Thyroid gland (tissue), 4 donors: Measurements from ENCODE around the gene ARL8A. TPM values are rescaled to one million over a fixed set of nuclear protein-coding genes. Genes with fewer than 3 reads are reported as not detected.

Experiments used
- DNase-seq, 2 donors: peaks; one replicate each; pipeline ENCODE4 v3.0.0-alpha.2; 2019
- H3K27ac ChIP-seq, 3 donors: fragments of 200-600 bp; sonication (generic); 1 replicate in 2 of 3; 2 replicates in 1 of 3; pipeline ENCODE4 v1.5.1; 2016 to 2019; ENCODE audit warnings: mild to moderate bottlenecking in 1 of 3, moderate library complexity in 1 of 3
- H3K27me3 ChIP-seq: fragments of 200-600 bp; sonication (generic); one replicate; pipeline ENCODE4 v1.5.1; 2019
- H3K36me3 ChIP-seq, 2 donors: fragments of 200-600 bp; sonication (generic); one replicate each; pipeline ENCODE4 v1.5.1; 2016 to 2019
- H3K4me1 ChIP-seq, 2 donors: fragments of 200-600 bp; sonication (generic); one replicate each; pipeline ENCODE4 v1.5.1; 2017 to 2019
- H3K4me3 ChIP-seq, 3 donors: fragments of 200-600 bp; sonication (generic); replicated peaks in 1 of 3; 1 replicate in 2 of 3; 2 replicates in 1 of 3; pipeline ENCODE4 v1.5.1; 2016; ENCODE audit warnings: mild to moderate bottlenecking in 1 of 3
- H3K9me3 ChIP-seq: fragments of 200-600 bp; sonication (generic); one replicate; pipeline ENCODE4 v1.5.1; 2017
- CTCF ChIP-seq, 6 experiments: fragments of 200-600 bp in 3 of 6; fragments of 450-650 bp in 3 of 6; sonication (generic) in 3 of 6; IDR thresholded peaks; one replicate each; pipeline ENCODE4 v1.5.1; 2016 to 2019; ENCODE audit warnings: antibody characterized with exemption in 6 of 6, mild to moderate bottlenecking in 2 of 6, inconsistent platforms in 1 of 6, moderate library complexity in 1 of 6
- POLR2A ChIP-seq, 2 donors: fragments of 450-650 bp; IDR thresholded peaks; one replicate each; pipeline ENCODE4 v1.6.1; 2017; ENCODE audit warnings: antibody characterized with exemption in 2 of 2, mild to moderate bottlenecking in 2 of 2, moderate library complexity in 1 of 2
- WGBS, 2 donors: methylation state at CpG; one replicate each; pipeline ENCODE4 v1.1.5; 2017; 5-methylcytosine and 5-hydroxymethylcytosine counted together
- intact Hi-C: fragments of 100-400 bp; cut with DNase I; formaldehyde crosslinking; loops from one replicate; pipeline ENCODE4 v1.15.1; 2023
- total RNA-seq, 4 donors: library from RNA; depleted of rRNA; stranded (reverse); fragments of >200 nt; gene quantifications; one replicate each; pipeline ENCODE4 v1.2.3, GENCODE V29; 2016

The ARL8A gene
- total RNA-seq, 4 donors from 2014 or later: 31.2 to 38.6 (median 35.0) TPM

DNA sequence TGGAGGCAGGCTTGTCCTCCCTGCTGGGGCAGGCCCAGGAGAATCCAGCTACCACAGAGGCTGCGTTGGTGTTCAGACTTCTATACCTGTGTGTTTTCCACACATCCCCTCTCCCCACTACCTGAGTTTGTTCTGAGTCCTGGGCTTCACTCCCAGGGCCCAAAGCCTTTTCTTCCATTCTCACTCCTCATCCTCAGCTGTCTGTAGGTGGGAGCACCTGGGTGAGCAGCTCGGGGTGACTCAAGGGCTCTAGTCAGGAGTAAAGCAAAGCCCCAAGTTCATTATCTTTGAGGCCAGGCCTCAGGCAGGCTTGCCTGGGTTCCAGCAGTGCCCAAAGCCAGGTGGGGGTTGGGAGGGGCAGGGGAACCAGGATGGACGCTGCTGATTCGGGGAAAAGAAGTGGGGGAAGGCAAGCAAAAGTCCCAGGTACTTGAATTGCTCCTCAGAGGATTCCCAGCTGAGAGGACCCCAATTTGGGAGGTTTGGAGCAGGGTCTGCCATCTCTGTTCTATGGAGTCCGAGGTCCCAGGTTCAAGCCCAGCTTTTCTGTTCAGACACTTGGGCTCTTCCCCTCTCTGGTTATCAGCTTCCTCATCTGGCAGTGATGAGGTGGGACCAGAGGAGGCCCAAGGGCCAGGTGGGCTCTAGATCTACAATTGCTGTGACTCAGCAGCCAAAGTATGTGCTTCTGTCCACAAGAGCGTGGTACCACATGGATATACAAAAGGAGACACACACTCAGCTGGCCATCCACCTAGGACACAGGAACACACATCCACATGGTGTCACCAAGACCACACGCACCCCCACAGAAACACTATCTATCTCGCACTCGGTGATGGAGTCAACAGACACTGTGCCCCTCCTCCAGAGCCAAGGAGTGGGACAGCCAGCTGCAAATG lies 21.7 kb upstream of the ARL8A start:
- H3K27ac ChIP-seq: no peak overlapping the region
- TF ChIP-seq CTCF (IDR thresholded peaks at IDR 0.05) (no peak), POLR2A (IDR thresholded peaks at IDR 0.05) (no peak)
- H3K4me1 ChIP-seq: peaks cover 3 to 5% of the 10 kb centered on the region in 2 donors
- intact Hi-C loops: no loop called here
- no peaks in the 10 kb centered on the region for H3K9me3 ChIP-seq
- DNase-seq: no peak
- WGBS, 2 donors: 88 to 94% methylated on average over 9 of the region's 9 CpGs
- H3K4me3 ChIP-seq: no peak overlapping the region
- H3K27me3 ChIP-seq: no peaks in the 10 kb centered on the region
- H3K36me3 ChIP-seq: no peaks in the 10 kb centered on the region

DNA sequence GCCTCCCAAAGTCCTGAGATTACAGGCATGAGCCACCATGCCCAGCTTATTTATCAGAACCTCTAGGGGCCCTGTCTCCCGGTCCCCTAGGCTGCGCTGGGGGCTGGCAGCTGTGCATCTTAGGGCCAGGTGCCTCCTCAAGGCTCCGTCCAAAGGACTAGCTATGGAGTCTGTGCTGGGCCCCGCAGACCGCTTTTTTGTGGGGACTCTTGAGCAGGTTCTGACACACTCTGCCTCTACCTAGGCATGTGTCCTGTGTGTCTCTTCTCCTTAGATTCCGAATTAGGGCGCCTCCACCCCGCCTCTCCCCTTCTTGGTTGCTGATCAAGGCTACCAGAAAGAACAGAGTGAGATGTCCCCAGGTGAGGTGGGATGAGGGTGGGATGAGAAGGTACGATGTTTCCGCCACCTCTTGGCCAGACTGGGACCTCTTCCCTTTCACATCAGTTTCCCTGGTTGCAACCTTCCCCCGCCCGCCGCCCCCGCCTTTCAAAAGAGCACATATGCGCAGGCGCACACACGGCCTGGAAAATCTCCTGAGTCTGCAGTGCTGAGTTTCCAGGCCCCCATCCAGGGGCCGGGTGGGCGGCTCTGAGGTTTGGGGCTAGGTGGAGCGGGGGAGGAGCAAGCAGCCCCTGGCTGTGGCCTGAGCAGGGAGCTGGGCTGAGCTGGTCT lies 20.9 kb upstream of the ARL8A start:
- H3K9me3 ChIP-seq: no peaks in the 10 kb centered on the region
- intact Hi-C loops: no loop called here
- H3K27me3 ChIP-seq: no peaks in the 10 kb centered on the region
- H3K27ac ChIP-seq: no peak overlapping the region
- no peak overlapping the region for H3K4me3 ChIP-seq
- H3K4me1 ChIP-seq: peaks cover 3 to 5% of the 10 kb centered on the region in 2 donors
- H3K36me3 ChIP-seq: no peaks in the 10 kb centered on the region
- DNase-seq: no peak
- WGBS, 2 donors: 87 to 92% methylated on average over 19 to 20 of the region's 20 CpGs
- TF ChIP-seq CTCF (IDR thresholded peaks at IDR 0.05): no peak
- TF ChIP-seq POLR2A (IDR thresholded peaks at IDR 0.05): no peak

GRCh38 chr1:202164271-202165037 lies 19.9 kb upstream of the ARL8A start:
- Histone ChIP-seq H3K9me3 (no peaks in the 10 kb centered on the region), H3K4me1 (peaks cover 3 to 5% of the 10 kb centered on the region in 2 donors), H3K27me3 (no peaks in the 10 kb centered on the region), H3K4me3 (no peak overlapping the region), H3K27ac (no peak overlapping the region), H3K36me3 (no peaks in the 10 kb centered on the region)
- TF ChIP-seq POLR2A (IDR thresholded peaks at IDR 0.05): no peak
- no peak for TF ChIP-seq CTCF (IDR thresholded peaks at IDR 0.05)
- no peak for DNase-seq
- 90 to 94% methylated on average over 7 to 9 of the region's 11 CpGs for WGBS, 2 donors
- intact Hi-C loops: no loop called here

DNA sequence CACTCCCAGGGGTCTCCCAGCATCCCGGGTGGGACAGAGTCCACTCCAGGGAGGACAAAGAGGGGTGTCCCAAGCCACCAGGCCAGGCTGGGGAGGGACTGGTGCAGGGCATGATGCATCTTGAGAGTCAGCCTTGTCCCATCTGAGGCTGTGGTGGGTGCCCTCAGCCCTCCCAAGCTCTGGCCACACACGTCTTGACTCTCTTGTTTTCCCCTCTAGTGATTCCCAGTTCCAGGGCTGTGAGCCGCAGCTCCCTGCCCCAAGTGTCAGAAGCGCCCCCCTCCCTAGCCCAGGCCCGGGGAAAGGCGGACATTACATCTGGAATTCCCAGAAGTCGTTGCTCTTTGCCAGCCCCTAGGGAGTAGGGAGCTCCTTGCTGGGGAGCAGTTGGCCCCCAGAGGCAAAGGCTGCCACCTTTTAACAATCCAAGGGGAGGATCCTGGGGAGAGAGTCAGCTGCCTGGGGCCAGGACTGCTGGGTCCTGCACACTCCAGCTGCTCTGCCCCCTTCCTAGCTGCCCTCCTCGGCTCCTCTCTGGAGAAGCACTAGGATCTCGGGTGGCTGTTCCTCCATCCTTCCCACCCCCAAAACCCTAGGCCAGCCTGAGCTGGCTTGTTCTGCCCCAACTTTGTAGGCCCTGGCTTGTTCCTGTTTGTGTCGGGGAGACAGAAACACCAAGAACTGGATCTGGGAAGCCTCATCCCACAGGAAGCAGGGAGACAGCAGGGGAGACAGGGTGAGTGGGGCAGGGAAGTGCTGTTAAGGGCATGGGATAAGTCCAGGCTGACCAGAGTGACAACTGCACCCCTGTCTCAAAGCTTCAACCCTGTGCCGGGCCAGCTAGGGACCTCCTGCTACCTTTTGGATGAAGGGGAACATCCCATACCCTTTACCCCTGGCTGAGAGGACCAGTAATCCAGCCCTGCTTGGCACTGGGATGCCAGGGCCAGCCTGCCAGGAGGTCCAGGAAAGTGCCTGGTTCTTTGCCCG lies 19.0 kb upstream of the ARL8A start:
- TF ChIP-seq CTCF (IDR thresholded peaks at IDR 0.05): no peak
- TF ChIP-seq POLR2A (IDR thresholded peaks at IDR 0.05): no peak
- no peak for DNase-seq
- Histone ChIP-seq H3K27ac (no peak overlapping the region), H3K9me3 (no peaks in the 10 kb centered on the region), H3K4me1 (peaks cover 3 to 5% of the 10 kb centered on the region in 2 donors), H3K27me3 (no peaks in the 10 kb centered on the region), H3K4me3 (no peak overlapping the region), H3K36me3 (no peaks in the 10 kb centered on the region)
- intact Hi-C loops: no loop called here
- 69 to 82% methylated on average over 8 to 9 of the region's 12 CpGs for WGBS, 2 donors
